Amygdala (tissue), 56 donors: Measurements from ENCODE around the gene FAM187B.
"Not testable (repeated sequence)": the region's sequence is repeated elsewhere in the genome, so short reads cannot be mapped to it uniquely, and the experiment has no call there.

Experiments
- DNase-seq, 56 donors: peaks; one replicate each; lab custom pipeline; 2025; lab: John Stamatoyannopoulos, UW

The FAM187B gene

GRCh38 chr19:35216016-35216832, 12.3 kb downstream of the FAM187B start:
- no peak for DNase-seq

GRCh38 chr19:35214766-35215422, 13.6 kb downstream of the FAM187B start:
- no peak for DNase-seq

GRCh38 chr19:35213663-35214632, 14.6 kb downstream of the FAM187B start:
- DNase-seq: peak in 3 of 56 donors; percentile 3 to 24 (median 18)

GRCh38 chr19:35212241-35212640, 16.3 kb downstream of the FAM187B start:
- DNase-seq: no peak

GRCh38 chr19:35211545-35212230, 16.9 kb downstream of the FAM187B start:
- DNase-seq: no peak

- DNase-seq: no peak
Observed at GRCh38 chr19:35209646-35210045, 18.9 kb downstream of the FAM187B start.

- DNase-seq: no peak
Observed at GRCh38 chr19:35208121-35208520, 20.4 kb downstream of the FAM187B start.

- no peak for DNase-seq
Observed at GRCh38 chr19:35207391-35207871, 21.1 kb downstream of the FAM187B start.

- no peak for DNase-seq
Observed at GRCh38 chr19:35206855-35207254, 21.7 kb downstream of the FAM187B start.

GRCh38 chr19:35206379-35206778, 22.2 kb downstream of the FAM187B start:
- no peak for DNase-seq

- no peak for DNase-seq
Observed at GRCh38 chr19:35205733-35206323, 22.7 kb downstream of the FAM187B start.

GRCh38 chr19:35204799-35205732, 23.5 kb downstream of the FAM187B start:
- peak in 1 of 56 donors; percentile 6 for DNase-seq

- DNase-seq: no peak
Observed at GRCh38 chr19:35202722-35203688, 25.5 kb downstream of the FAM187B start.

GRCh38 chr19:35199481-35199880, 29.1 kb downstream of the FAM187B start:
- DNase-seq: no peak

- not testable (repeated sequence) for DNase-seq
Observed at GRCh38 chr19:35196861-35197260, 31.7 kb downstream of the FAM187B start.

GRCh38 chr19:35195830-35196229, 32.7 kb downstream of the FAM187B start:
- DNase-seq: no peak
